Cardiac muscle cell (in vitro differentiated cells and primary cell): ENCODE measurements around the gene SIRT1. TPM values are rescaled to one million over a fixed set of nuclear protein-coding genes. Genes with fewer than 3 reads are reported as not detected.

Experiments
- DNase-seq, 2 donors: peaks; one replicate each; pipeline versions ENCODE4 v3.0.0 to v3.0.0-alpha.2; 2010 to 2017; ENCODE audit warnings: low read depth in 1 of 2, low spot score in 1 of 2
- H3K27ac ChIP-seq: fragments of 200-600 bp; sonication (generic); 2 replicates; pipeline ENCODE4 v1.5.1; 2016
- H3K27me3 ChIP-seq: fragments of 200-600 bp; sonication (generic); 2 replicates; pipeline ENCODE4 v1.6.0; 2016; ENCODE audit warnings: control low read depth
- H3K36me3 ChIP-seq: fragments of 200-600 bp; sonication (generic); 2 replicates; pipeline ENCODE4 v1.5.1; 2016; ENCODE audit warnings: control low read depth
- H3K4me1 ChIP-seq: fragments of 200-600 bp; sonication (generic); 2 replicates; pipeline ENCODE4 v1.8.1; 2017; ENCODE audit warnings: low read depth, mild to moderate bottlenecking, mixed run types
- H3K4me3 ChIP-seq: fragments of 200-600 bp; sonication (generic); 2 replicates; pipeline ENCODE4 v1.5.1; 2016; ENCODE audit warnings: mild to moderate bottlenecking
- H3K9me3 ChIP-seq: fragments of 200-600 bp; sonication (generic); 2 replicates; pipeline ENCODE4 v1.5.1; 2017; ENCODE audit warnings: low read depth, mild to moderate bottlenecking, control low read depth
- polyA plus RNA-seq: library from polyadenylated mRNA; unstranded; fragments of >200 nt; fragmentation: Nextera tagmentation; extraction: Ambion mirVana; gene quantifications from 2 replicates; pipeline ENCODE4 v1.2.1, GENCODE V29; 2016
- total RNA-seq: library from RNA; depleted of rRNA; stranded (reverse); fragments of >200 nt; gene quantifications from 2 replicates; pipeline ENCODE4 v1.2.3, GENCODE V29; 2016
- TF ChIP-seq, protein P1 (sequence below): IDR thresholded peaks from 2 replicates; pipeline ENCODE4 v1.5.1; 2012; ENCODE audit warnings: low read depth, mild to moderate bottlenecking, low read length

Gene SIRT1
- total and polyA plus RNA-seq, 2 experiments from 2014 or later: 17.4 to 19.5 TPM

DNA sequence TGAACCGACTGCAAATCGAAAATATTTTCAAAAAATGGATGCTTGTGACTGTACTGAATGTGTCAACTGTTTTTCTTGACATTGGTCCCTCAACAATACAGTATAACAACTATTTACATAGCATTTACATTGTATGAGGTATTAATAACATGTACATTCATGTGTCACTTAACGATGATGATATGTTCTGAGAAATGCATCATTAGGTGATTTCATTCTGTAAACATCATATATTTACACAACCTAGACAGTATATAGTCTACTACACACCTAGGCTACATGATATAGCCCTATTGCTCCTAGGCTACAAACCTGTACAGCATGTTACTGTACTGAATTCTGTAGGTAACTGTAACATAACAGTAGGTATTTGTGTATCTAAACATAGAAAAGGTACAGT lies 39.7 kb downstream of the SIRT1 start:
- H3K9me3 ChIP-seq: no peaks in the 10 kb centered on the region
- no peak overlapping the region for H3K4me3 ChIP-seq
- H3K27me3 ChIP-seq: no peaks in the 10 kb centered on the region
- no peak for DNase-seq
- H3K36me3 ChIP-seq: peaks cover 24% of the 10 kb centered on the region
- no peaks in the 10 kb centered on the region for H3K4me1 ChIP-seq
- no peak overlapping the region for H3K27ac ChIP-seq
- TF ChIP-seq, protein P1, sequence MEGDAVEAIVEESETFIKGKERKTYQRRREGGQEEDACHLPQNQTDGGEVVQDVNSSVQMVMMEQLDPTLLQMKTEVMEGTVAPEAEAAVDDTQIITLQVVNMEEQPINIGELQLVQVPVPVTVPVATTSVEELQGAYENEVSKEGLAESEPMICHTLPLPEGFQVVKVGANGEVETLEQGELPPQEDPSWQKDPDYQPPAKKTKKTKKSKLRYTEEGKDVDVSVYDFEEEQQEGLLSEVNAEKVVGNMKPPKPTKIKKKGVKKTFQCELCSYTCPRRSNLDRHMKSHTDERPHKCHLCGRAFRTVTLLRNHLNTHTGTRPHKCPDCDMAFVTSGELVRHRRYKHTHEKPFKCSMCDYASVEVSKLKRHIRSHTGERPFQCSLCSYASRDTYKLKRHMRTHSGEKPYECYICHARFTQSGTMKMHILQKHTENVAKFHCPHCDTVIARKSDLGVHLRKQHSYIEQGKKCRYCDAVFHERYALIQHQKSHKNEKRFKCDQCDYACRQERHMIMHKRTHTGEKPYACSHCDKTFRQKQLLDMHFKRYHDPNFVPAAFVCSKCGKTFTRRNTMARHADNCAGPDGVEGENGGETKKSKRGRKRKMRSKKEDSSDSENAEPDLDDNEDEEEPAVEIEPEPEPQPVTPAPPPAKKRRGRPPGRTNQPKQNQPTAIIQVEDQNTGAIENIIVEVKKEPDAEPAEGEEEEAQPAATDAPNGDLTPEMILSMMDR: no peak

- H3K27ac ChIP-seq: no peak overlapping the region
- no peak for DNase-seq
- H3K4me3 ChIP-seq: no peak overlapping the region
- no peaks in the 10 kb centered on the region for H3K27me3 ChIP-seq
- no peaks in the 10 kb centered on the region for H3K9me3 ChIP-seq
- no peaks in the 10 kb centered on the region for H3K4me1 ChIP-seq
- TF ChIP-seq, protein P1: no peak
- peaks cover 29% of the 10 kb centered on the region for H3K36me3 ChIP-seq
These were observed 41.1 kb downstream of the SIRT1 start for GRCh38 chr10:67925449-67926005.

GRCh38 chr10:67926951-67927350 lies 42.5 kb downstream of the SIRT1 start:
- H3K9me3 ChIP-seq: no peaks in the 10 kb centered on the region
- H3K4me1 ChIP-seq: no peaks in the 10 kb centered on the region
- H3K4me3 ChIP-seq: no peak overlapping the region
- no peak for DNase-seq
- H3K36me3 ChIP-seq: peaks cover 42% of the 10 kb centered on the region
- H3K27me3 ChIP-seq: no peaks in the 10 kb centered on the region
- TF ChIP-seq, protein P1: no peak
- H3K27ac ChIP-seq: no peak overlapping the region

- H3K36me3 ChIP-seq: peaks cover 31% of the 10 kb centered on the region
- no peaks in the 10 kb centered on the region for H3K27me3 ChIP-seq
- TF ChIP-seq, protein P1: no peak
- H3K4me3 ChIP-seq: no peak overlapping the region
- H3K9me3 ChIP-seq: no peaks in the 10 kb centered on the region
- H3K4me1 ChIP-seq: no peaks in the 10 kb centered on the region
- no peak overlapping the region for H3K27ac ChIP-seq
- no peak for DNase-seq
These were observed 48.7 kb downstream of the SIRT1 start for GRCh38 chr10:67933199-67933598.

DNA sequence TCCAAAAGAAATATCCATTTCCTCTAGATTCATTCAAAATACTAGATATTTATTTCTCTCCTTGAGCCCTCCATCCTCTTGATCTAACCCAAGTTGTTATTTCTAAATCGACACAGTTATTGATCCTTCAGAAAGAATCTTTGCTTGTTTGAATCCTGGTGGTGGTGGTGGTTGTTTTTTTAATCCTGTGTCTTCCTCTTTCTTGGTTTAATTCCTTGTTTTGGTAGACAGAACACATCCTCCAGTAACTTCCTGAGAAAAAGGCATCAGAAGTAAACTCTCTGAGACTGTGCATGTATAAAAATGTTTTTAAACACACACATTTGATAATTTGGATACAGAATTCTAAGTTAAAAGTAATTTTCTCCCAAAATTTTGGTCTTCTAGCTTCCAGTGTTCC lies 49.9 kb downstream of the SIRT1 start:
- H3K27me3 ChIP-seq: no peaks in the 10 kb centered on the region
- H3K36me3 ChIP-seq: peaks cover 35% of the 10 kb centered on the region
- no peak for DNase-seq
- H3K4me1 ChIP-seq: no peaks in the 10 kb centered on the region
- no peaks in the 10 kb centered on the region for H3K9me3 ChIP-seq
- TF ChIP-seq, protein P1: no peak
- no peak overlapping the region for H3K4me3 ChIP-seq
- no peak overlapping the region for H3K27ac ChIP-seq
